OCI-LY1 (cell line): ENCODE measurements around the gene C16orf74.

Source experiments
- H2AFZ ChIP-seq: fragments of 200-600 bp; sonication (generic), shearing (Covaris generic); 2 replicates; pipeline ENCODE4 v1.6.0; 2014; ENCODE audit warnings: antibody characterized with exemption, mild to moderate bottlenecking, low read length
- H3F3A ChIP-seq: fragments of 200-600 bp; sonication (generic), shearing (Covaris generic); 2 replicates; pipeline ENCODE4 v1.6.0; 2014; ENCODE audit warnings: mild to moderate bottlenecking, antibody characterized with exemption, low read length, moderate library complexity; ENCODE audit not compliant: insufficient read depth
- H3K27ac ChIP-seq: fragments of 200-600 bp; sonication (generic); 2 replicates; pipeline ENCODE4 v1.5.1; 2014; ENCODE audit warnings: low read length, mixed run types, mild to moderate bottlenecking, low read depth; ENCODE audit not compliant: poor library complexity, severe bottlenecking
- H3K27me3 ChIP-seq: fragments of 200-600 bp; sonication (generic); 2 replicates; pipeline ENCODE4 v1.6.0; 2014; ENCODE audit warnings: antibody characterized with exemption, mild to moderate bottlenecking, low read length, moderate library complexity; ENCODE audit not compliant: insufficient read depth
- H3K36me3 ChIP-seq: fragments of 200-600 bp; sonication (generic); 2 replicates; pipeline ENCODE4 v1.6.1; 2014; ENCODE audit warnings: mild to moderate bottlenecking, antibody characterized with exemption, low read length, moderate library complexity, mixed read lengths; ENCODE audit not compliant: insufficient read depth
- H3K4me1 ChIP-seq: fragments of 200-600 bp; sonication (generic); 2 replicates; pipeline ENCODE4 v1.5.1; 2014; ENCODE audit warnings: mild to moderate bottlenecking, low read length, moderate library complexity; ENCODE audit not compliant: insufficient read depth, severe bottlenecking
- H3K4me2 ChIP-seq: fragments of 200-600 bp; sonication (generic), shearing (Covaris generic); 2 replicates; pipeline ENCODE4 v1.6.1; 2014; ENCODE audit warnings: low read length
- H3K4me3 ChIP-seq: fragments of 200-600 bp; sonication (generic); 2 replicates; pipeline ENCODE4 v1.5.1; 2014; ENCODE audit warnings: low read length, low read depth, mild to moderate bottlenecking, mixed read lengths; ENCODE audit not compliant: poor library complexity, severe bottlenecking
- H3K79me2 ChIP-seq: fragments of 200-600 bp; shearing (Covaris generic); 2 replicates; pipeline ENCODE4 v1.6.1; 2016; ENCODE audit warnings: mixed run types, low read length, mixed read lengths; ENCODE audit not compliant: insufficient read depth
- H3K9ac ChIP-seq: fragments of 200-600 bp; sonication (generic), shearing (Covaris generic); 2 replicates; pipeline ENCODE4 v1.6.1; 2014; ENCODE audit warnings: mild to moderate bottlenecking, low read length, mixed read lengths
- H3K9me2 ChIP-seq: fragments of 200-600 bp; sonication (generic), shearing (Covaris generic); 2 replicates; pipeline ENCODE4 v1.6.1; 2014; ENCODE audit warnings: low read depth, mild to moderate bottlenecking, low read length, mixed read lengths
- H3K9me3 ChIP-seq: fragments of 200-600 bp; shearing (Covaris generic); 2 replicates; pipeline ENCODE4 v1.6.1; 2014; ENCODE audit warnings: low read length, mixed read lengths
- H4K20me1 ChIP-seq: fragments of 200-600 bp; sonication (generic), shearing (Covaris generic); 2 replicates; pipeline ENCODE4 v1.6.0; 2016; ENCODE audit warnings: mild to moderate bottlenecking, low read length; ENCODE audit not compliant: insufficient read depth
- EZH2 ChIP-seq: fragments of 200-600 bp; sonication (generic), shearing (Covaris generic); IDR thresholded peaks from 2 replicates; pipeline ENCODE4 v1.8.0; 2017; ENCODE audit warnings: borderline replicate concordance, mixed run types, mild to moderate bottlenecking, antibody characterized with exemption, low read length, moderate library complexity, mixed read lengths
- TF ChIP-seq, protein P1 (sequence below): fragments of 200-600 bp; sonication (generic), shearing (Covaris generic); IDR thresholded peaks from 2 replicates; pipeline ENCODE4 v1.5.1; 2017; ENCODE audit warnings: mild to moderate bottlenecking, antibody characterized with exemption, low read length, moderate library complexity, mixed read lengths

C16orf74 gene

DNA sequence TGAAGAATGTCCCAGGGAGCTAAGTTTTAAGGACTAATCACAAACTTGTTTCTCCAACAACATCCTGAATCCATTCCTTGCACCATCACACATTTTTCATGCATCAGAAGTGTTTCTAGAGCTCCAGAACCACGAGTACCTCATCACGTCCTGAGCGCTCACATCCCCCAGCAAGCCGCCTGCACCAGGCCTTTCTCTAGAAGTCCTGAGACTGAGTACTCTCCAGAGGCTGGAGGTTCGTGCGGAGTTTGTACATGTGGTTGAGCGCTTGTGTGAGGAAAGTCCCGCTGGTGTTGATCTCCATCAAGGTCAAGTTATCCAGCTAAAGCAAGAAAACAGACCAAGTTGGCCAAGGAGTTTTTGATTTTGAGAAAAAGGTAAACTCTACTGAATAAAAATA lies 72.9 kb downstream of the C16orf74 start:
- Histone ChIP-seq H4K20me1 (no peaks in the 10 kb centered on the region), H3K4me1 (no peaks in the 10 kb centered on the region), H3K9ac (no peak overlapping the region), H3K36me3 (peaks cover 99% of the 10 kb centered on the region), H3K4me3 (no peak overlapping the region), H3K9me3 (no peaks in the 10 kb centered on the region), H3K79me2 (no peaks in the 10 kb centered on the region; the same call in 1 of the 2 replicates), H3K27ac (no peak overlapping the region), H3K27me3 (no peaks in the 10 kb centered on the region), H3K9me2 (no peaks in the 10 kb centered on the region), H3K4me2 (no peak overlapping the region), H3F3A (no peaks in the 10 kb centered on the region), H2AFZ (no peak overlapping the region)
- TF ChIP-seq, protein P1, sequence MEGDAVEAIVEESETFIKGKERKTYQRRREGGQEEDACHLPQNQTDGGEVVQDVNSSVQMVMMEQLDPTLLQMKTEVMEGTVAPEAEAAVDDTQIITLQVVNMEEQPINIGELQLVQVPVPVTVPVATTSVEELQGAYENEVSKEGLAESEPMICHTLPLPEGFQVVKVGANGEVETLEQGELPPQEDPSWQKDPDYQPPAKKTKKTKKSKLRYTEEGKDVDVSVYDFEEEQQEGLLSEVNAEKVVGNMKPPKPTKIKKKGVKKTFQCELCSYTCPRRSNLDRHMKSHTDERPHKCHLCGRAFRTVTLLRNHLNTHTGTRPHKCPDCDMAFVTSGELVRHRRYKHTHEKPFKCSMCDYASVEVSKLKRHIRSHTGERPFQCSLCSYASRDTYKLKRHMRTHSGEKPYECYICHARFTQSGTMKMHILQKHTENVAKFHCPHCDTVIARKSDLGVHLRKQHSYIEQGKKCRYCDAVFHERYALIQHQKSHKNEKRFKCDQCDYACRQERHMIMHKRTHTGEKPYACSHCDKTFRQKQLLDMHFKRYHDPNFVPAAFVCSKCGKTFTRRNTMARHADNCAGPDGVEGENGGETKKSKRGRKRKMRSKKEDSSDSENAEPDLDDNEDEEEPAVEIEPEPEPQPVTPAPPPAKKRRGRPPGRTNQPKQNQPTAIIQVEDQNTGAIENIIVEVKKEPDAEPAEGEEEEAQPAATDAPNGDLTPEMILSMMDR, result no peak
- no peak for TF ChIP-seq EZH2

DNA sequence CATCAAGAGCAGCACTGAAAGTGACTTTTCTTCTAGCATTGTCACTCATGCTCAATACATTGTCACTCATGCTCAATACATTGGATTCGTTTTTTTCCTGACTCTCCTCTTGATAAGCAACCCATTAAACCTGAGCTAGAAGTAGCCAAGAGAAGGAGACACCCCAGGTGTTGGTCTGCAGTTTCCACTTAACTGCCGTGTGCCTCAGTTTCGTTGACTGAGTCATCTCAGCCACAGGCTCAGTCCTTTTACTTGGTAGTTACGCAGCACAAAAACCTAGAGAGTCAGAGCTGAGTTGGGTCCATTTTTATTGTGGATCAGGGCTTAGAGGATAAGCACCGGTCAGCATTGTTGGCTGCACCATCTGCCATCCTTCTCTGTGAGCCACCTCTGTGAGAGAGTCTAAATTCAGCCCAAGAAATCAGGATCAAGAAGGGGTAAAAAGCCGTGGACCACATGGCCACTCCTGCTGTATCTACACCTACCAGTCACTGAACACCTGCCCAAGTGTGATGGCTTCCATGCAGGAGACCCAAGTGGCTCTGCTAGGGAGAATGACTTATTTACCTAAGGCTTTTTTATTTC lies 73.4 kb downstream of the C16orf74 start:
- H3K4me3 ChIP-seq, result no peak overlapping the region
- H2AFZ ChIP-seq, result no peak overlapping the region
- H3K27ac ChIP-seq, result no peak overlapping the region
- H3K27me3 ChIP-seq, result no peaks in the 10 kb centered on the region
- peaks cover 99% of the 10 kb centered on the region for H3K36me3 ChIP-seq
- no peaks in the 10 kb centered on the region for H4K20me1 ChIP-seq
- H3F3A ChIP-seq, result no peaks in the 10 kb centered on the region
- TF ChIP-seq EZH2, result no peak
- TF ChIP-seq, protein P1, result no peak
- H3K9ac ChIP-seq, result no peak overlapping the region
- no peaks in the 10 kb centered on the region for H3K79me2 ChIP-seq
- H3K4me2 ChIP-seq, result no peak overlapping the region
- H3K9me2 ChIP-seq, result no peaks in the 10 kb centered on the region
- H3K4me1 ChIP-seq, result no peaks in the 10 kb centered on the region
- no peaks in the 10 kb centered on the region for H3K9me3 ChIP-seq

DNA sequence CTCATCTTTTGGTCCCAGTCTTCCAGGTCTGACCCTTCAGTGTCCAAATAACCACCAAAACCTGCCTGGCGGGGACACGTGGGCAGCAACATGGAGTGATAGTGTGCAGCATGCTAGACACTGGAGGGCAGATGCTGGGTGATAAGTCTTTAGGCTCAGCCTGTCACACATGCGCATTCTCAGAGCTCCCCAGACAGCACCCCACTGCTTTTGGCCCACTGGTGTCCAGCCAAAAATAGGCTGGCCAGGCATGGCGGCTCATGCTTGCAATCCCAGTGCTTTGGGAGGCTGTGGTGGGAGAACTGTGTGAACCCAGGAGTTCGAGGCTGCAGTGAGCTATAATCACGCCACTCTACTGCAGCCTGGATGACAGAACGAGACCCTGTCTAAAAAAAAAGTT lies 74.4 kb downstream of the C16orf74 start:
- Histone ChIP-seq H3K4me1 (no peaks in the 10 kb centered on the region), H3K4me2 (no peak overlapping the region), H3F3A (no peaks in the 10 kb centered on the region), H3K9me2 (no peaks in the 10 kb centered on the region), H3K36me3 (peaks cover 100% of the 10 kb centered on the region), H3K27ac (no peak overlapping the region), H3K4me3 (no peak overlapping the region), H2AFZ (no peak overlapping the region), H3K9me3 (no peaks in the 10 kb centered on the region), H3K79me2 (no peaks in the 10 kb centered on the region), H4K20me1 (no peaks in the 10 kb centered on the region), H3K9ac (no peak overlapping the region), H3K27me3 (no peaks in the 10 kb centered on the region)
- no peak for TF ChIP-seq EZH2
- TF ChIP-seq, protein P1, result no peak
